Breast epithelium (tissue), 3 donors: ENCODE results near the gene PRKN.

Source experiments
- CTCF ChIP-seq, 3 donors: fragments of 450-650 bp; IDR thresholded peaks; one replicate each; pipeline ENCODE4 v1.5.1; 2016 to 2017; ENCODE audit warnings: antibody characterized with exemption in 3 of 3, mild to moderate bottlenecking in 3 of 3, moderate library complexity in 3 of 3
- POLR2A ChIP-seq: fragments of 450-650 bp; IDR thresholded peaks from one replicate; pipeline ENCODE4 v1.6.1; 2016; ENCODE audit warnings: antibody characterized with exemption, mild to moderate bottlenecking, moderate library complexity
- POLR2AphosphoS5 ChIP-seq, 3 donors: sonication (generic); formaldehyde crosslinking; IDR thresholded peaks; one replicate each; pipeline ENCODE4 v1.6.1; 2017; ENCODE audit warnings: antibody characterized with exemption in 3 of 3

- TF ChIP-seq CTCF (IDR thresholded peaks at IDR 0.05) (no peak), POLR2AphosphoS5 (IDR thresholded peaks at IDR 0.05) (no peak), POLR2A (no peak)
These were observed 1377.7 kb downstream of the PRKN start for GRCh38 chr6:161349886-161350285.
